NCI-H2081 treated with DMSO at 0.1 percent for 48 hours (cell line): ENCODE data around the gene CCHCR1.
"Not testable (repeated sequence)": the region's sequence is repeated elsewhere in the genome, so short reads cannot be mapped to it uniquely, and the experiment has no call there.

Experiments used
- DNase-seq: peaks from one replicate; lab custom pipeline; 2025; lab: John Stamatoyannopoulos, UW

Gene CCHCR1

DNA sequence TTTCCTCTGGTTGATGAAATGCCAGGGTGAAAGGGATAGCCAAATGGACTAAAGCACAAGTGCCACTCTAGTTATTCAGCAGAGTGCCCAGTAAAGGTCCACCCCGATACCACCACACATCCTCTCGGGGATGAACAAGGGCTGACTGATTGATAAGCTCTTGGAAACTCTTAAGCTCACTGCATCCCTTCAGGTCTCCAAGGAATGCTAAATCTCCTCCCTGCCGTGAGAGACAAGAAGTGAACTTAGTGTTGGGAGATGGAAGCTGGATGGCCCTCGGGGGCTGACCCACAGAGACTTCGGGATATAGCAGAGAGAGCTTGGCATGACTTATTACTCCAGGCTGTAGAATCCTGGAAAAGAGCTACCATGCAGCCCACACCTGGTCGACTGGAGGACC, 26.3 kb upstream of the CCHCR1 start:
- not testable (repeated sequence) for DNase-seq

DNA sequence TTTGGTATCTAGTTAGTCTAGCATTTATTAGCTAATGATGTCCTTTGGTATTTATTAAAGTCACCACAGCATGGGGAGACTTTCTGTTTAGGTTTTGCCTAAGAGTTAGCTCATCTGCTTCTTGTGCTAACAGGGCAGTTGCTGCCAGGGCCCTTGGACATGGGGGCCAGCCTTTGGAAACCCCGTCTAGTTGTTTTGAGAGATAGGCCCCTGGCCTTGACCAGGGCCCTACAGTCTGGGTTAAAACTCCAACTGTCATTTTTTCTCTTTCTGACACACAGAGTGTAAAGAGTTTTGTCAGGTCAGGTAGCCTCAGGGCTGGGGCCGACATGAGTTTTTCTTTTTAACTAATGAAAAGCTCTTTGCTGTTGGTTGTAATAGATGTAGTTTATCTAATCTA, 25.7 kb upstream of the CCHCR1 start:
- not testable (repeated sequence) for DNase-seq

DNA sequence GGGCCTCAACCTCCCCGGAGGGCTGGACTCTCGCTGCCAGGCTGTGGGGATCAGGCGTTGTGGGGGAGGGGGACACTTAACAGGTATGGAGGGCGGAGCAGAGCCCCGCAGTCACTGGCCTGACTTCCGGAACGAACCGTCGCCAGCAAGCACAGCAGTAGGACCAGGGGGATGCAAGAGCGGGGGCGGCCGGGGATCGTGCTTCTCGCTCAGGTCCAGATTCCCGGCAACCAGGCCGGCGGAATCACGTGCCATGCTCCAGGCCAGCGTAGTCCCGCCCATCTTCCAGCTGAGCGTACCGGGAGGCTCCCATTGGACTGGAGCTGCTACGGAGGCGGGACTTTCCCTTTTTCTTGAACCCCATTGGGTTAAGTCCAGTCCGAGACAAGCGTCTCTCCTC, 22.9 kb upstream of the CCHCR1 start:
- no peak for DNase-seq

DNA sequence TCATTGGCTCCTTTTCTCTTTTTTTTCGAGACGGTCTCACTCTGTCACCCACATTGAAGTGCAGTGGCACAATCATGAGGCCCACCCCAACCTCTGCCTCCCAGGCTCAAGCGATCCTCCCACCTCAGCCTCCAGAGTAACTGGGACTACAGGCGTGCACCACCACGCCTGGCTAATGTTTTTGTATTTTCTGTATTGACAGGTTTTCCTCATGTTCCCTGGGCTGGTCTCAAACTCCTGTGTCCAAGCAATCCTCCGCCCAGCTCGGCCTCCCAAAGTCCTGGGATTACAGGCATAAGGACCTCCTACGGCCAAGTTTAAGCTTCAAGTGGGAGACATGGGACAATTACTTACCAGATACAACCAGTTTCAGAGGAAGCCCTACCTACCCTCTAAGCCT, 22.3 kb upstream of the CCHCR1 start:
- DNase-seq = no peak

DNA sequence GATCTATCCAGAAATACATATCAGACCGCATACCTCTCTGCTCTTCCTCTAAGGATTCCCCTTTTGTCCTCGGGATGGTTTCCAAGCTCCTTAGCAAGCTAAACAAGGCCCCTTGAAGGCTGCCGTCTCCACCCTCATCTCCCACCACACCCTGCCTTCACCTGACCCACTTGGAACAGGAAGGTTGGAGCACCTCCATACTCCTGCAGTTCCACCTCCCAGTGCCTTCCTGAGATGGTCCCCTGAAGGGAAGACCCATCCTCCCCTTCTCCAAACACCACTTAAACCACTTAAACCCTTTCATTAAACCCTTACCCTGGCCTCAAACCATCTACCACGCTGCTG, 21.4 kb upstream of the CCHCR1 start:
- no peak for DNase-seq

DNA sequence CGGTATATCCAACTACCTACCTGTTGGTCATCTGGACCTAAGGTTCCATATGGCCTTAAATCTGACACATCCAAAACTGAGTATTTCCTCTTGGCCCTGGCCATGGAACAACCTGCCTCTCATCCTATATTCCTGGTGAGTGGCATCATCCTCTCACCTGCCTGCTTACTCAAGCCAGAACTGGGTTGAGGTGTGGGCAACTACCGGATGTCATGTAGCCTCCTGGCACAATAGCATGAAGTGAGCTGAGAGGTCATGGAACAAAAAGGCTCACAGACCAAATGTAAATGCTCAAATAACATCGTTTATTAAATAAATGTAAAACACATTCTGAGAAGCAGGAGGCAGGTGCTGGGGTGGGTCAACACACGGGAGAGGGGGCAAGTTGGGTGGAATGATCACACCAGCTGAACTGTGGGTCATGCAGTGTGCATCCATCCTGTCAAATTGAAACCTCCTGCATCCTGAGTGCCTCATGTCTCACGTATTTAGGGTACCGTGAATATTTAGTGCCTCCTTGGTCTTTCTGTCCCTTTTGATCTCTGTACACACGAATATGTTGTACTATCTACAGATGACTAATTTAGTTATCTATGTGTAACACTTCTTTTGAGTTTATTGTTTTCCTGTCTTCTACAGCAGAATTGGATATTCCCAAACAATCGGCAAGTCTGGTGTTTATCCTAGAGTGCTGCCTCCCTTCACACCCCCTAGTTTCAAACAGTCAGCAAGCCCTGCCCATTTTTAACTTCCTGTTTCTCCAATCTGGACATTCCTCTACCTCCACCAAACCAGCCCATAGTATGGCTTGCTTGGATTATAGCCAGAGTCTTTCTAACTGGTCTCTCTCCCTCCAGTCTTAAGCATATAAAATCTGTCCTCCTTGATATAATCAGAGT, 20.8 kb upstream of the CCHCR1 start:
- DNase-seq = no peak

DNA sequence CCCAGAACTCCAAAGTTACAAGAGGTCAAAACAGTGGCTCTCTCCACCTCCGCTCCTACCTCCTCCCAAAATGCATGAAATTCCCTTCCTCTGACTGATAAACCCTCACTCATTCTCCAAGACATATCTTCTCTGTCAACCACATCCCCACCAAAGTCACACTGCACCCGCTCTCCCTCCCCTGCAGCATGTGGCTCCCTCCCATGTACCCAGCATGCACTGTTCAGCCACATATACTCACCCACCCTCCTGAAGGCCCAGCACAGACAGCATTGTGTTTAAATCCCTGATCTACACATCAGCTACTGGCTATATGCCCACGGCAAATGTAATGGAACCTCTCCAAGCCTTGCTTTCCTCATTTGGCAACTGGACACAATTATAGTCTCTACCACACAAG, 18.4 kb upstream of the CCHCR1 start:
- no peak for DNase-seq

DNA sequence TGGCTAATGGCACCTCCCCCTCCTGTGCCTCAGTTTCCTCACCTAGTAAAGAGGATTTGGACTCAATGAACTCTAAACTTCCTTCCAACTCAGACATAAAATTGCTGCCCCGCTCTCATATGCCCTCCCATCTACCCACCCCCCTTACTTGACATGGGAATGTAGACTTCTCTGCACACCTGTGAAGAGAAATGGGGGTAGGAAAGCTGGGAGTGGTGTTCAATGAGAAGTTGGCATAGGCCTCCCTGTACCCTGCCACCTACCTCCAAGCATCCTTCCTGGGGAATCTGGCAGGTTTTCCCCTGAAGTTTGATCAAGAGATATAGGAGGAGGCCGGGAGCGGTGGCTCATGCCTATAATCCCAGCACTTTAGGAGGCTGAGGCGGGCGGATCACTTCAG, 16.8 kb upstream of the CCHCR1 start:
- no peak for DNase-seq

DNA sequence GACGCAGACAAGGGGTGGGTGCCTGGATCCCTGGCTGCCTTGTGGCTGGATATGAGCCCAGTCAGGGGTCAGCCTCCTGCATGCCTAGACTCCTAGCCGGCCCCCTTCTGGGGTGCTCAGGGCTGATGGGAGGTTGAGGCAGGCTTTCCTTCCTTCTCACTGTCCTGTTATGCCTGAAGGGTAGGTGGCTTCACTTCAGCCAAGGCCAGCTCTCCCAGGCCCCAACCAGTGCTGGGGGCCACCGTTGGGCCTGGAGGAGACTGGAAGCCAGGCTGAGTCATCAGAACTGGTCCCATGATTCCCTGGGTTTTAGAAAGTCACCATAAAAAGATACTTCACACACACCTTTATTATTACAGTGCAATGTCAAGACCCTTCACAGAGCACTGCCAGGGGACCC, 15.8 kb upstream of the CCHCR1 start:
- DNase-seq = no peak

DNA sequence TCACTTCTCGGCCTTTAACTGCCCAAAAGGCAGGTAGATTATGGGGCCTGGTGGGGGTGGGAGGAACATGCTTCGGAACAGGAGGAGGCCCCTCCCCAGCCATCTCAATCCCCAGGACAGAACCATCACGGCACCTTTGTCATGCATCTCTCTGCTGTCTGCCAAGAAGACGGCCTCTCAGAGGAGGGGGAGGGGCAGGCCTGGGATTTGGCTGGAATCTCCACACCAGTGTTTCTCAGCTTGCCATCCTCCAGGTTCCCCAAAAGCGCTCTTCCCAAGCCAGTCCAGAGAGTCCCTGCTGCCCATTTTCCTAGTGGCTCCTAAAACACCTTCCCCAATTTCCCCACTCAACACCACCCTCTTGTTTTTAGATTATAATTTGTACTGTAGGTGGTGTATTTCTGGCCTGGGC, 15.4 kb upstream of the CCHCR1 start:
- no peak for DNase-seq

DNA sequence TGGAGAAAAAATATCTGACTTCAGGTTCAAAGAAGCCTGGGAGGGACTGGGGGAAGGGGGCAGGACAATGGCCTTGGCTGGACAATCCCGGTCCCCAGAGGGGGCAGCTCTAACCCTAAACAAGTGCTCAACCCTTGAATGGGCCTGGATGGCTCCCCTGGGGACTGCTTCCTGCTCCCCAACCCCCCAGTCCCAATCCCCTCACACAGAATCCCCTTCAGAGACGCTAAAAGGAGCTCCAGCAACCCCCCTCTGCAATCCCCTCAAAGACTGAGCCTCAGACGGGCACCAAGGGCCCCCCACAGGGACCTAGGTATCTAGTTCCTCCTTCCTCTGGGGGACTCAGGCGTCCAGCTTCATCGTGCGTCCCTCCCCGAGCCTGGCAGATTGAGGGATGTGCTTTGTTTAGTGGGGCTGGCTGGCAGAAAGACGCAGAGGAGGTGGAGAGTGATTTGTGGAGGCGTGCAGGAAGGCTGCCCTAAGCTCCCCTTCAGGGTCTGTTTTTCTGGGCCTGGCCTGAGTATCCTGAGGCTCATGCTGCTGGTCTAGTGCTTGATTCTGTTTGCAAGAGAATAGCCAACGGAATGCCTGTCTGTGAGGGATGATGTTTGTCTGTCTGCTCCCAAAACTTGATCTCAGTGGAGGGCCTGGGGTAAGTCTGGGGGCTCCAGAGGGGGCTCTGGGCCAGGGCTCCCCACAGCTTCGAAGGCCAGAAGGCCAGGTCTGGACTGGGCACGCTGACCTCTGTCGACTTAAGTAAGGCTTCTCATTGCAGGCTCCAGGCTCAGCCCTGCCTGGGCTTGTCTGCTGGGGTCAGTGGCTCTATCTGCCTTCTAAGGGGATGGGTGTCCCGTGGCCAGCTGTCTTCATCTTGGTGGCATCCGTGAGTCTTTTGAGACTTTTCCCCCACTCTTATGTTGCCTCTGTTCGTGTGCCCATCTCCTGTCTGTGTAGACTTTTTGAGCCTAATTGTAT, 14.6 kb upstream of the CCHCR1 start:
- DNase-seq = no peak

DNA sequence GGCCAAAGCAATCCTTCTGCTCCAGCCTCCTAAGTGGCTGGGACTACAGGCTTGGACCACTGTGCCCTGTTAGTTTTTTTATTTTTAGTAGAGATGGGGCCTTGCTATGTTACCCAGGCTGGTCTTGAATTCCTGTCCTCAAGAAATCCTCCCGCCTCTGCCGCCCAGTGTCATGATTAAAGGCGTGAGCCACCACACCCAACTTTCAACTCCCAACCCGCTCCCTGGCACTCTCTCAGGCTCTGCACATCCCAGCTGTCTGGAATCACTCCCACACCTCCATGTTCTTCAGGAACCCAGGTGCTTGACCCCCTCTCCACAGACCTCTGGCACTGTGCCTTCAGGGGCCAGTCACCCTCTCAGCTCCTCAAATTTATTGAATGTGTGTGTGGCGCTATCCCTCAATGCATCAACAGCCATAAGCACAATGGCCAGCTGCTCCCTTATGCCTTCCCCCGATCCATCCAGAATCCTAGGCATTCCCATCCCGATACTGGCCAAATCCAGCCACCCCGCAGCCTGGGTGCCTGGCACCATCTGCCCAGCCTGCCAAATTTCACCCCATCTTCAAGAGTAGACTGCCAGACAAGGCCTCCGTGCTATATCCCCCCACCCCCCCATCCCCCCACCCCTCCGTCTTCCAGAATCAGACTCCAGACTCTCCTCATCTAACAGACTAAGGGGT, 13.5 kb upstream of the CCHCR1 start:
- DNase-seq = no peak

DNA sequence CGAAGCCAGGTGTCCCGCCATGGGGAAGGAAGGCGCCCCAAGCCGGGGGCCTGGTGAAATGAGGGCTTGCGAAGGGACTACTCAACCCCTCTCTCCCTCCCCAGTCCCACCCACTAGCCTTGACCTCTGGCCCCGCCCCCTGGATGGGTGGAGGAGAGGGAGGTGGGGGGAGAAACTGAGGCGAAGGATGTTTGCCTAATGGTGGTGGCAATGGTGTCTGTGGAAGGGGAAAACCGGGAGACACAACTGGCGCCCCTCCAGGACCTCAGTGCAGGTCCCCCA, 12.9 kb upstream of the CCHCR1 start, which contains the start of gene POU5F1:
TSS of gene POU5F1 (minus strand) at position 83 of the 282 bp plus-strand sequence. CDS start at position 21, 62 bp downstream.
- no peak for DNase-seq

DNA sequence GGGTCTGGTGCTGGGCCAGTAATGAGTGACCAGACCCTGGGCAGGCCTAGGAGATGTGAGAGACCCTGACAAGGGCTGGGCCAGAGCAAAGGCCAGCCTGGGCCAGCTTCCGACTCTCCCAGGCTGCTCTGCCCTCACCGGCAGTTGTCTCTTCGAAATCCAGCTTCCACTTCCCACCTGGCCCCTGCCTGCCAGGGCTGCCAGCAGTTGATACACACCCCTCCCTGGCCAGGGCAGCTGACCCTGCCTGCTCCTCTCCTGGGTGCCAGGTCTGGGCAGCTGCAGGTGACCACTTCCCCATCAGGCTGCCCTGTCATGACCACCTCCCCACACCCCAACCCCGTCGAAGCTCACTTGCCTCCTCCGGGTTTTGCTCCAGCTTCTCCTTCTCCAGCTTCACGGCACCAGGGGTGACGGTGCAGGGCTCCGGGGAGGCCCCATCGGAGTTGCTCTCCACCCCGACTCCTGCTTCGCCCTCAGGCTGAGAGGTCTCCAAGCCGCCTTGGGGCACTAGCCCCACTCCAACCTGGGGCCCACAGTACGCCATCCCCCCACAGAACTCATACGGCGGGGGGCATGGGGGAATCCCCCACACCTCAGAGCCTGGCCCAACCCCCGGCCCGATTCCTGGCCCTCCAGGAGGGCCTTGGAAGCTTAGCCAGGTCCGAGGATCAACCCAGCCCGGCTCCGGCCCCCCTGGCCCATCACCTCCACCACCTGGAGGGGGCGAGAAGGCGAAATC, 12.4 kb upstream of the CCHCR1 start:
- DNase-seq = not testable (repeated sequence)

DNA sequence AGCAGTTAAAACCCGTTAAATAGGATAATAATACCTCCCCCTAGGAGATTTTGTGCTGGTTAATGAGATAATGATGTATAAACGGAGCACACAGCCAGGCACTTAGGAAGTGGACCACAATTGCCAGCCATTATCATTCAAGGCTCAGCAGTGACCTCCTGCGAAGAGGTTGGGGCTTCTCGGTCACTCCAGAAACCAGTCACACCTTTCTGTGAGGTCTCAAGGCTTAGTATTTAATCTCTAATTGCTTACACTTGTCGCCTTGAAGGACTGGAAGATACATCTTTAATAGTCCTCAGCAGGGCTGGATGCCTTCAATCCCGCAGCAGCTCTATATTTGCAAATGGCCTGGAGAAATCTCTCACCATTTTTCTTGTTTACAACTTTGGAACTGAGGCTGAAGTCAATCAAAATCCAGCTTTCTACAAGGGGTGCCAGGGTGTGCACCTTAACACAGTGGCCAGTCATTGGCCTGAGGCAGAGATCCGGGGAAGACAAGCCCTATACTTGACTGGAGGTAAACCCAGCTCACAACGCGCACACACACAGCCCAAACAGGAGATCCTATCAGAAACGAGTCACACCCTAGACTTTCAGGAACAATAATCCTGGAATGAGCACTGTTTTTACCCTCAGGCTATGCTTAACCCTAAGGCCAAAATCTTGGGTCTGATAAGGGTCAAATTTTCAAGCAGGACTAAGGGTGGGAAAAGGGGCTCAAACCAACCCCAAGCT, 11.7 kb upstream of the CCHCR1 start:
- DNase-seq = no peak

DNA sequence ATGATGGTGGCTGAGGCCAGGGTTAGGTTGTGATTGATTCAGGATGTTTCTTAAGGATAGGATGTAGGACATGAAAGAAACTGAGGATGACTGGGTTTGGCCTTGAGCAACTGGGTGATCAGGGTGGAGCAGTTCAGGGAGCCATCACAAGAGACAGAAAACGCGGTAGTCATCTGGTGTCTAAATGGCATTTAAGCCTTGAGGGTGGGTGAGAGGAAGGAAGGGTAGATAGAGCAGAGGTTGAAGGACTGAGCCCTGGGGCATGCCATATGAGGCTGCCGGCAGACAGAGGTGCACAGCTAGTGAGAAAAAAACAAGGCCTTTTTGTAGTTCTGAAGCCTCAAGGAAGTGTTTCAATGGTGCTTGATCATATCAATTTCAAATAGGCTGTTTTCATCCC, 11.0 kb upstream of the CCHCR1 start:
- DNase-seq = no peak

DNA sequence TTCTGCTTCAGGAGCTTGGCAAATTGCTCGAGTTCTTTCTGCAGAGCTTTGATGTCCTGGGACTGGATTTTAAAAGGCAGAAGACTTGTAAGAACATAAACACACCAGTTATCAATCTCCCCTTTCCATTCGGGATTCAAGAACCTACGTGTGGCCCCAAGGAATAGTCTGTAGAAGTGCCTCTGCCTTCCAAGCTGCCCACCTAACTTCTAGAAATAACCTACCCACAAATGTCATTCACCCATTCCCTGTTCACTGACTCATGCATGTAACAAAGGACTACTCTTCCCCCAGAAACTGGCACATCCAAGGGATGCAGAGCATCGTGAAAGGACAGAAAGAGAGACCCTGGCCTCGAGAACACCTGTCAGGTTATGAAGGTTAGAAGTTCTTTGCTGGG, 8.4 kb upstream of the CCHCR1 start:
- no peak for DNase-seq

DNA sequence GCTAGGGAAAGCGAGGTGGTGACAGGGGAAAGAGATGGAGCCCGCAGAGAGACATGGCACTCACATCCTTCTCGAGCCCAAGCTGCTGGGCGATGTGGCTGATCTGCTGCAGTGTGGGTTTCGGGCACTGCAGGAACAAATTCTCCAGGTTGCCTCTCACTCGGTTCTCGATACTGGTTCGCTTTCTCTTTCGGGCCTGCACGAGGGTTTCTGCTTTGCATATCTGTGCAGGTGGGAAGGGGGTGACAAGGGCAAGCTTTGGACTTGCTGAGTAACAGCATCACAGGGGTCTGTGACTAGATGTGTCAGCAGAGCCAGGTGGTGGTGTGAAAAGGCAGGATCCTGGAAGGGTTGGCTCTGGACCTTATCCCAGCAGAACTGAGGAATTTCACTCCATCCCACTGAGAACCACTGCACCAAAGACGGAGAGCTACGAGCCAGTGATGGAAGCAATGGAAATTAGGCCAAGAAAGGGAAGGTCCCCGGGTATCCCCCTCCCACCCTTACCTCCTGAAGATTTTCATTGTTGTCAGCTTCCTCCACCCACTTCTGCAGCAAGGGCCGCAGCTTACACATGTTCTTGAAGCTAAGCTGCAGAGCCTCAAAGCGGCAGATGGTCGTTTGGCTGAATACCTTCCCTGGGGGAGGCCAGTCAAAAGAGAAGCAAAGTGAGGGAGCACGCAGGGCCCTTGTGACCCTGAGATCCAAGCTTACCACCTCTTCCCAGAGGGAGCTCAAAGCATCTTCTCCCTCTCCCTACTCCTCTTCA, 7.6 kb upstream of the CCHCR1 start:
- DNase-seq = not testable (repeated sequence)

DNA sequence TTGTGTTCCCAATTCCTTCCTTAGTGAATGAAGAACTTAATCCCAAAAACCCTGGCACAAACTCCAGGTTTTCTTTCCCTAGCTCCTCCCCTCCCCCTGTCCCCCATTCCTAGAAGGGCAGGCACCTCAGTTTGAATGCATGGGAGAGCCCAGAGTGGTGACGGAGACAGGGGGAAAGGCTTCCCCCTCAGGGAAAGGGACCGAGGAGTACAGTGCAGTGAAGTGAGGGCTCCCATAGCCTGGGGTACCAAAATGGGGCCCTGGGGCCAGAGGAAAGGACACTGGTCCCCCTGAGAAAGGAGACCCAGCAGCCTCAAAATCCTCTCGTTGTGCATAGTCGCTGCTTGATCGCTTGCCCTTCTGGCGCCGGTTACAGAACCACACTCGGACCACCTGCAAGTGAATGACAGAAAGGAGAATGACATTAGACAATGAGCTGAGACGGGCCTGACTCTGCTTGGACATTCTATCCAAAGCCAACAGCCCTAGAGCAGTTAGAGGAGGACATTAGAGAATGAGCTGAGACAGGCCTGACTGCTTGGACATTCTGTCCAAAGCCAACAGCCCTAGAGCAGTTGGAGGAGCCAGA, 7.0 kb upstream of the CCHCR1 start:
- DNase-seq = not testable (repeated sequence)

DNA sequence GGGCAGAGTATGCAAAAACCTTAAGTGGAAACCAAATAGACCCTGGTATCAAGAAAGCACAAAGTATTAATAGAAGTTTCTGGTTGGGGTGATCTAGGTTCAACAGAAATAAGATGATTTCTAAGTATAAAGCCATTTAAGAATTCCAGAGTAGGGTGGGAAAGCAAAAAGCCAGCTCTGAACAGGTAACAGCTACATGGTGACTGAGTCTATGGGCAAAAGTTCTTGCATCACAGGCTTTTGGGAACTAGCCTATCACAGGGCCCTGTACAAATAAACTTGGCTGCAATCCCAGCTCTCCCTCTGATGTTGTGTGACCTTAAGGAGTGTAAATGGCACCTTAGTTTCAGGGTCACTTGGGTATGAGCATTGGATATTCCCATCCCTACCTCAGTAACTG, 6.3 kb upstream of the CCHCR1 start:
- DNase-seq = no peak
